HG03135 (cell line): Measurements from ENCODE around the gene TLCD3B.
"Not testable (repeated sequence)": the region's sequence is repeated elsewhere in the genome, so short reads cannot be mapped to it uniquely, and the experiment has no call there.

Source experiments
- ATAC-seq: cut with Tn5 transposase; IDR thresholded peaks from one replicate; pipeline ENCODE4 v1.9.1; 2021; ENCODE audit warnings: mild to moderate bottlenecking, moderate library complexity; ENCODE audit not compliant: unreplicated experiment

Gene TLCD3B

DNA sequence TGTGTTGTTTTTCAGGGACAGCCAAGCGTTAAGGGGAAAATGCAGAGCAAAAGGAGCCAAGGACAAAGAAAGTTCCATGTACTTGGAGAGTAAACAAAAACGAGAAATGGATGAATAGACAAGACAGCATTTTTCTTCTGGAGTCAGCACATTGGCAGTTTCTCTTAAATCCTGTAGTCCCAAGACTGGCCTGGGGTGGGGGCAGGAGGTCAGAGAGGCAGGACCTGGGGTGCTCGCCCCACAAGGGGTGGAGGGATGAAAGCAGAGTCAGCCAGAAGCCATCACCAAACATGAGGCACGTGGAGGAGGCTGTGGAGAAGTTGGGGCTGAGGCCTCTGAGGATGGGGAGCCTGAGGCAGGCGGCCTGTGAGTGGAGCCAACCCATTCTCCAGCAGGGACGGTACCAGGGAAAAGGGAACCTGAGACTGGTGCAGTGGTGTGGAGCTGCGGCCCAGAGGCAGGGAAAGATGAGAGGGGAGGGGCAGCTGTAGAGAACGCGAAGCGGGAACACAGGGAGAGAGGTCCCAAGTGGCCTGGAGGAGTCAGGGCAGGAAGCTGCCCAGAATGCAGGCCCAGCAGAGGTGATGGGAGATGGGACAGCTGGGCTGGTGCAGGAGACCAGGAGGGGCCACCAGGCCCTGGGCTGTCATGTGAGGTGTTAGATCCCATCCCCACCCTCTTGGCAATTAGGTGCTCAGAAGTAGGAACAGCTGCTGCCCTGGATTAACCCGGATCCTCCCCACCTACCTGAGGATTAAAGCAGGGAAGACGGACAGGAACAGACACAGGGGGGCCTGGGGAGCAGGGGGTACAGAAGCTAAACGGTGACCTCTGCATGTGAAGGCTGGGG is 3.3 kb downstream of the TLCD3B start:
- no peak for ATAC-seq

DNA sequence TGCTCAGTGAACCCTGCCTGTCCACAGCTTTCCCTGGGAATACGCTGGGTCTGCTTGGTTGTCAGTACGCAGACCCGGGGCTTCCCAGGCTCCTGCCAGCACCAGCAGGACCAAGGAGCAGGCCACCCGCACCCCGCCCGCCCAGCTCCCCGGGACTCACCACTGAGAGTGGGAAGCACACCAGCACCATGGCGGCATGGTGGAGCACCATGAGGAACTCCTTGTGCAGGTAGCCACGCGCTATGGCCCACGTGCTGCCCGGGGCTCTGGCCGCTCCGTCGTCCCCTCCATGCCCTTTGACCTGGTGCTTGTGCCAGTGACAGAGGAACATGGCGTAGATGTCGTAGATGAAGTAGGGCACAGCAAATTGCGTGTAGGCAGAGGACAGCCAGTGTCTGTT is 4.6 kb downstream of the TLCD3B start:
- no peak for ATAC-seq

- no peak for ATAC-seq
These were observed 5.5 kb downstream of the TLCD3B start for GRCh38 chr16:30025574-30025973.

DNA sequence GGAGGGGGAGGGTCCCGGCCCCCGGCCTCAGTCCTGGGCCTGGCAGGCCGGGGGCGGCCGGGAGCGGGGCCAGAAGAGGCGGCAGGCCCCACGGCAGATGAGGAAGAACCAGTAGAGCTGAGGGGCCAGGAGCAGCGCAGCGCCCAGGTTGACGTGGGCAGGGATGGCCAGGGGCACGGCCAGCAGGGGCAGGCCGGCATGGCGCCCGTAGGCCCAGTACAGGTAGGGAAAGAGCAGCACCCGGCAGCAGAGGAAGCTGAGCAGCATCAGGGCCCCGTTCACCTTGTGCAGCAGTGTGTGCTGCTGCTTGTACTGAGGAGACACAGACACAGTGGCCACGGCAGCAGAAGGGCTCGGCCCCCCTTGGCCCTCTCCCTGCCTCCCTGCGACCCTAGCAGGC is 5.9 kb downstream of the TLCD3B start:
- ATAC-seq, result no peak

DNA sequence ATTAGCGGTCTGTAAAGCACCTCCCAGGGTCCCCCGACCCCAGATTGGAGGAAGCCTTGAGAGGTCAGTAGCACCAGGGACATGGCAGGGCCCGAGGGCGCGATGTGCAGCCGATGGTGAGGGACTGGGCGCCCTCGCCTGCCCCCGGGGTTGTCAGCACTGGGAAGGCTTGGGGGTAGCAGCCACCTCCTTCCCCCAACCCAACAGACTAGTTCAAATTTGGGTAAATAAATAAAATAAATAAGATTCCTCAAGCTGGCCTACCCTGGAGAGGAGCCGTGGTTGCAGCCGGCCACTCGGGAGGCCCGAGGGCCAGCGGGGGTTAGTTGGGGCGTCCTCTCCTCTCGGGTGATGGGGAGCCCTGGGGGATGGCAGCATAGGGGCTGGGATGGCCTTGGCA is 6.6 kb downstream of the TLCD3B start:
- no peak for ATAC-seq

GRCh38 chr16:30023586-30023985 is 7.5 kb downstream of the TLCD3B start:
- ATAC-seq, result no peak

DNA sequence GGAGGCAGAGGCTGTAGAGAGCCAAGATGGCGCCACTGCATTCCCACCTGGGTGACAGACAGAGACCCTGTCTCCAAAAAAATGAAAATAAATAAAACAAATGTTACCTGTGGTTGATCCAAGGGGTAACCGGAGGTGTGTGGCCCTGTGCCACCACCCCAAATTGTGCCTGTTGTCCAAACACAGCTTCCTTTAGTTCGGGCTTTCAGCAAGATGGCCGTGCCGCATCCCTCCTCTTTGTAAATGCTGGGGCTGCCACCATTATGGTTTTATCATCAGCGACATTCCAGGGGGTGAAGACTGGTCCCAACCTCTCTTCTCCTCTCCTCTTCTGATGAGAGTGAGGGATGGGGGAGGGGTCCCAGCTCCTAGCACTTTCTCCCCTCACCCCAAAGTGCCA is 8.2 kb downstream of the TLCD3B start, which contains the start of gene C16orf92:
C16orf92 (plus strand) TSS at position 312 of the 400 bp plus-strand sequence. CDS start 143 bp downstream, outside the sequence.
- ATAC-seq, result no peak

DNA sequence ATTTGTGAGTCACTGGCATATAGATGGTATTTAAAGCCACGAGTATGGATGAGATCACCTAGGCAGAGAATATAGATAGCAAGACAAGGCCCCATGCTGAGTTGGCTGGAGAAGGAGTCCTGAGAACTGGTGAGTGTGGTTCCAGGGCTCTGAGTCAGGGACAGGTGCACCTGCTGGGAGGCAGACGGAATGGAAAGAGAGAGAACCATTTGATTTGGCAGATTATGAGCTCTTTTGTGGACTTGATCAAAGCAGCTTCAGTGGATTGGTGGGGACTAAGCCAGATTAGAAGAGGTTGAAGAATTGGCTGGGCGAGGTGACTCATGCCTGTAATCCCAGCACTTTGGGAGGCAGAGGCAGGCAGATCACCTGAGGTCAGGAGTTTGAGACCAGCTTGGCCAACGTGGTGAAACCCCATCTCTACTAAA is 12.3 kb downstream of the TLCD3B start:
- no peak for ATAC-seq

GRCh38 chr16:30017937-30018336 is 13.1 kb downstream of the TLCD3B start:
- ATAC-seq, result not testable (repeated sequence)

DNA sequence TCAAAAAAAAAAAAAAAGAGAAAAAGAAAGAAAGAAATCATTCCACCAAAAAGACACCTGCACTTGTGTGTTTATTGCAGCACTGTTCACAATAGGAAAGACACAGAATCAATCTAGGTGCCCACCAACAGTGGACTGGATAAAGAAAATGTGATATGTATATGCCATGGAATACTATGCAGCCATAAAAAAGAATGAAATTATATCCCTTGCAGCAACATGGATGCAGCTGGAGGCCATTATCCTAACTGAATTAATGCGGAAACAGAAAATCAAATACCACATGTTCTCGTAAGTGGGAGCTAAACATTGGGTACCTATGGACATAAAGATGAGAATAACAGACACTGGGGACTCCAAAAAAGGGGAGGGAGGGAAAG is 13.8 kb downstream of the TLCD3B start:
- ATAC-seq, result no peak

DNA sequence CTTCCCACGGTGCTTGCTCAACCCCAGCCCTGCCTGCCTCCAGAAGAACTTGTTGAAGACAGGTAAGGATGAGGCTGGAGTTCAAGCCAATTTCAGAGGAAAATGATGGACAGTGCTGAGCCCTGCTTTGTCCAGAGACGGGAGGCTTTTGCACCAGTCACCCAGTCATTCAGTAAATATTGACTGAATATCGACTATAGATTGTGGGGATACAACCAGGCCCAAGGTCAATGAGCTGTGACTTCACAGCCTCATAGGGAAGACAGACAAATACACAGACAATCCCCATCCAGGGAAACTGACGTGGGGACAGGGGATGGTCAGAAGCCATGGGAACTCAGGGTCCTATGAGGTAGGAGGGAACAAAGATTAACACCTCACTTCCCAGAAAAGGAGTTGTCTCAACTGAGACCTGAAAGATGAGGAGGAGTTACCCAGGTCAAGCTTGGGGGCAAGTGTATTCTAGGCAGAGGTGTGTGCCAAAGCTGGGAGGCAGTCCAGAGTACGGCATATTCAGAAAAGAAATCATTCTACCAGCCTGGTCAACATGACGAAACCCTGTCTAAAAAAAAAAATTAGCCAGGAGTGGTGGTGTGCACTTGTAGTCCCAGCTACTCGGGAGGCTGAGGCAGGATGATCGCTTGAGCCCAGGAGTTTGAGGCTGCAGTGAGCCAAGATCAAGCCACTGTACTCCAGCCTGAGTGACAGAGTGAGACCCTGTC is 14.4 kb downstream of the TLCD3B start:
- ATAC-seq, result no peak

DNA sequence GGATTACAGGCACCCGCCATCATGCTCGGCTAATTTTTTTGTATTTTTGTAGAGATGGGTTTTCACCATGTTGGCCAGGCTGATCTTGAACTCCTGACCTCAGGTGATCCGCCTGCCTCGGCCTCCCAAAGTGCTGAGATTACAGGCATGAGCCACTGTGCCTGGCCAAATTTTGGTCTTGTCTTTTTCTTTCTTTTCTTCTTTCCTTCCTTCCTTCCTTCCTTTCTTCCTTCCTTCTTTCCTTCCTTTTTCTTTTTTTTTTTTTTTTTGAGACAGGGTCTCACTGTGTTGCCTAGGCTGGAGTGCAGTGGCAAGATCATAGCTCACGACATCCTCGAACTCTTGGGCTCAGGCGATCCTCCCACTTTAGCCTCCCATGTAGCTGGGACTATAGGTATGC is 15.6 kb downstream of the TLCD3B start:
- not testable (repeated sequence) for ATAC-seq

DNA sequence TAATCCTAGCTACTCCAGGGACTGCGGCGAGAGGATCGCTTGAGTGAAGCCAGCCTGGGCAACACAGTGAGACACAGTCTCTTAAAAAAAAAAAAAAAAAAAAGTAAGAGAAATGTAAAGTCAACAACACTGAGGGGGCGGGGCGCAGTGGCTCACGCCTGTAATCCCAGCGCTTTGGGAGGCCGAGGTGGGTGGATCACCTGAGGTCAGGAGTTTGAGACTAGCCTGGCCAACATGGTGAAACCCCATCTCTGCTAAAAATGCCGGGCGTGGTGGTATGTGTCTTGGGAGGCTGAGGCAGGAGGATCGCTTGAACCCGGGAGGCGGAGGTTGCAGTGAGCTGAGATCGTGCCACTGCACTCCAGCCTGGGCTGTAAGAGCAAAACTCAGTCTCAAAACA is 18.5 kb downstream of the TLCD3B start:
- not testable (repeated sequence) for ATAC-seq

GRCh38 chr16:30011714-30012504 is 19.2 kb downstream of the TLCD3B start:
- ATAC-seq, result no peak

DNA sequence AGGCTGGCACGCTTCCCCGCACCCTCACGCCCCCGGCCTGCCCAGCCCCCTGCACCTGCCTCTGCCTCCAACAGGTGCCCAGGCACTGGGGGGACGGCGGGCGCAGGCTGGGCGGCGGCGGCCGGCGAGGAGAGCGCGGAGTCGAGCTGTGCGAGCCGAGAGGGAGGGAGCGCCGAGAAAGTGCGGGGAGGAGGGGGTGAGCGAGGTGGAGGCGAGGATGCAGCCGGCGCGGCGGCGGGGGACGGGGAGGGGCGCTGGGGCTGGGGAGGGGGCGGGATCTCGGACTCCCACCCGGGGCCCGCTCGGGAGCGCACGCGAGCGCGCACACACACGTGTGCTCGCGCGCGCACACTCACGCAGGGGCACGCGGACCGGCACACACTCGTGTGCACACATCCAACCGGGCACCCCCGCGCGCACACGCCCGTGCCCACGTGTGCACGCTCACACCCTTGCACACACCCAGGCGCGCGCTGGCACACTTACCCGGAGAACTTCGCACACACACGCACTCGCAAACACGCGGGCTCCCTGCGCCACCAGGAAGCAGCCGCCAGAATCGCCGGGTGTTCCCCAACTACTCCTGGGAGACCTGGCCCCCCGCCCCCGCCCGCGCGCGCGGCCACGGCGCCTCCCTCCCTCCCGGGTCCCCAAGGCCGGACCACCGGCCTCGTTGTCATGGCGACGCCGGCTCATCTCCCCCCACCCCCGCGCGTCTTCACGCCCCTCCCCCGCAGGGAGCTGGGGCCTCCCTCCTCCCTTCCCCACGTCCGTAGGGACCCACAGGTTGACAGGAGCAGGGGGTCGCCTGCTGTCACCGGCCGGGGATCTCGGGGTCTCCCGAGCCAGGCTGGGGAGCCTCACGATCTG is 20.0 kb downstream of the TLCD3B start, which contains the start of gene DOC2A:
DOC2A (minus strand) TSS at position 184 of the 870 bp plus-strand sequence. CDS start 805 bp downstream, outside the sequence.
- ATAC-seq, result no peak

GRCh38 chr16:30009990-30010843 is 20.9 kb downstream of the TLCD3B start:
- ATAC-seq, result no peak

DNA sequence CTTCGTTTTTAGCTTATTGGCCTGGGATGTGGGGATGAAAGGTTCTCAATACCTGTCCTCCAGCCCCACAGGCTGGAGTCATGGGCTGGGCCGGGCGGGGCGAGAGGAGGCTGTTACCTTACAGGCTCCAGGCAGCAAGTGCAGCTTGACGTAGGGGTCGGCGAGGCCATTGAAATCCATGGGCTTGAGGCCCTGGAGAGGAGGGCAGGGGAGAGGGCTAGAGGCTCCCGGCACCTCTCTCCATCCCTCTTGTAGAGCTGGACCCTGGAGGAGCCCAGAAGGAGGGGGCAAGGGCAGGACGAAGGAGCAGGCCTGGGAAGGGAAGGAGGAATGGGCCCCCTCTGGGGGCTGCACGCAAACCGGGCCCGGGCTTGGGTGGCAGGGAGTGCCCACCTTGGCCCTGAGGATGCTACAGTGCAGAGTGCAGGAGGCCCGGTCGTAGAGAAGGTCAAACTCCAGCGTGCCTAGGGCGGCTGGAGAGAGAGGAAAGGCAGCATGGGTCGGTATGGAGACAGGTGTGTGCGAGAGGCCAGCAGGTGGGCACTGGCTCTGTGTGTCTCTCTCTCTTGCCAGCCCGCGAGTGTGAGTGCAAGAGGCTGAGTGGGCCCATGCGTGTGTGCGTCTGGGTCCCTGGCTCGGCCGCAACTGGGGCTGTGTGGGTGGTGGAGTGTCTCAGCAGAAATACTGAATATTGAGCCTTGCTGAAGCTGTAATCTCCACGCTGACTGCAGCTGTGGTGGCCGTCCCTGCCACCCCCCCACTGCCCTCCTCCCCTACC is 21.8 kb downstream of the TLCD3B start:
- no peak for ATAC-seq

DNA sequence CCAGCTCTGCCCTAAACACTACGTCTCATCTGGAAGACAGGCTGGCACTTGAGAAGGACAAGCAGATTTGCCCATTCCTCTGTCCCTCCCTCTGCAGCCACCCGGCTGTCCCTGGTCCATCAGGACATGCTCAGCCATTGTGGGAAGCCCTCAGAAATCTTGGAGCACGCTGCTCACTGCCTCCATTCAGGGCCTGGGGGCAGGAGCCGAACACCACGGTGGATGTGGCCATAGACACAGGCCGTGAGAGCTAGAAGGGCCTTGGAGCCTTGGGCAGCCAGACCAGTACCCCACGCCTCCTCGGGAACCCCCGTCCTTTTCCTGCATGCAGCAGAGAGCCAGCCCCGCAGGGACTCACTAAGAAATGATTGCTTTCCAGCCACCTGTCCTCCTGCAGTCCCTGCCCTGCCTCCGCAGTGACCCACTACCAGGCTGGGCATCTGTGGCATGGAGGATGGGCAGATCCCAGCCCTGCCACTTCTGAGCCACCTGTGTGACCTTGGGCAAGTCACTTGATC is 23.6 kb downstream of the TLCD3B start:
- ATAC-seq, result no peak
